NT2/D1 (cell line): ENCODE results near the gene TBC1D22A.

Experiments
- SUZ12 ChIP-seq: IDR thresholded peaks from 2 replicates; pipeline ENCODE4 v1.6.1; 2011; ENCODE audit not compliant: insufficient read length, insufficient read depth; ENCODE audit errors: extremely low read depth
- YY1 ChIP-seq: IDR thresholded peaks from 2 replicates; pipeline ENCODE4 v1.6.1; 2011; ENCODE audit not compliant: insufficient read length, insufficient read depth
- ZNF274 ChIP-seq: IDR thresholded peaks from 2 replicates; pipeline ENCODE4 v1.6.1; 2011; ENCODE audit warnings: mild to moderate bottlenecking, low read depth, low read length

GRCh38 chr22:47142427-47143046 is 380.1 kb downstream of the TBC1D22A start:
- TF ChIP-seq SUZ12 (no peak), YY1 (no peak), ZNF274 (no peak)
